GM12874 (cell line): ENCODE measurements around the gene ATP13A2.

Source experiments
- CTCF ChIP-seq: IDR thresholded peaks from 2 replicates; pipeline ENCODE4 v1.5.1; 2011; ENCODE audit warnings: low read depth, mild to moderate bottlenecking, control low read depth, low read length, moderate library complexity; ENCODE audit not compliant: insufficient read depth

Gene ATP13A2

GRCh38 chr1:17011092-17011438 is 663 bp downstream of the ATP13A2 start:
- TF ChIP-seq CTCF, result no peak

DNA sequence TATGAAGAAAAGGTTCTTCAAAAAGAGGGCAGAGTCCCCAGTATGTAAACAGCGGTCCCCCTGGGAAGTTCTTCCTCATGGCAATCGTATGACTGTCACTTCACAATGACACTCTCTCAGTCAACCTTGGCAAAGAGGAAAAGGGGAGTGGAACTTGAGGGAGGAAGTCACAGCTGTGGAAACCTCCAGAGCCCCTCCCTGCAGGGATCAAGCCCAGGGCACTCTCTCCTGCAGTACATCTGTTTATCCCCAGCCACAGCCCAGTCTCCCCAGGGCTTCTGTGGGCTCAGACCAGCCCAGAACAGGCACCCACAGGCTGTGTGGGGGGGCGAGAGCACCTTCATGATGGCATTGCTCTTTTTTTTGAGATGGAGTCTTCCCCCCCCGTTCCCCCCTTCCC is 2.0 kb downstream of the ATP13A2 start:
- no peak for TF ChIP-seq CTCF

DNA sequence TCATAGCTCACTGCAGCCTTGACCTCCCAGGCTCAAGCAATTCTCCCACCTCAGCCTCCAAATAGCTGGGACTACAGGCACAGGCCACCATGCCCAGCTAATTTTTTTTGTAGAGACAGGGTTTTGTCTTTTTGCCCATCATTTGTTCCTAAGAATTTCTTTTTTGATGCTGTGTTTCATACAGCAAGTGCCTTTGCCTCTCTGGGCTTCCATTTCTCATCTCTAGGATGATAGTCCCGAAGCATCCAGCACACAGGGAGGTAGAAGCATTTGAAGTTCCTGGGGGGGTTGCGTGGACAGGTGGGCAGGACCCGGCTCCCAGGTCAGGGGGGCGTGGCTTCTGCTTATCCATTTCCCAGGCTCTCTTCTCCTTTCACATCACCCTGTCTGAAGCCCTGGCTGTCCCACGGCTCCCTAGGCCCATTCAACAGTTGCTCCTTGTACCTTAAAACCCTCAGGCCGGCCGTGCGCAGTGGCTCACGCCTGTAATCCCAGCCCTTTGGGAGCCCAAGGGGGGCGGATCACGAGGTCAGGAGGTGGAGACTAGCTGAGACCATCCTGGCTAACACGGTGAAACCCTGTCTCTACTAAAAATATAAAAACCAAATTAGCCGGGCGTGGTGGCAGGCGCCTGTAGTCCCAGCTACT is 3.4 kb downstream of the ATP13A2 start:
- no peak for TF ChIP-seq CTCF

GRCh38 chr1:17007121-17007520 is 4.6 kb downstream of the ATP13A2 start:
- TF ChIP-seq CTCF, result no peak

- TF ChIP-seq CTCF, result no peak
These were observed 6.4 kb downstream of the ATP13A2 start for GRCh38 chr1:17005365-17005740.

DNA sequence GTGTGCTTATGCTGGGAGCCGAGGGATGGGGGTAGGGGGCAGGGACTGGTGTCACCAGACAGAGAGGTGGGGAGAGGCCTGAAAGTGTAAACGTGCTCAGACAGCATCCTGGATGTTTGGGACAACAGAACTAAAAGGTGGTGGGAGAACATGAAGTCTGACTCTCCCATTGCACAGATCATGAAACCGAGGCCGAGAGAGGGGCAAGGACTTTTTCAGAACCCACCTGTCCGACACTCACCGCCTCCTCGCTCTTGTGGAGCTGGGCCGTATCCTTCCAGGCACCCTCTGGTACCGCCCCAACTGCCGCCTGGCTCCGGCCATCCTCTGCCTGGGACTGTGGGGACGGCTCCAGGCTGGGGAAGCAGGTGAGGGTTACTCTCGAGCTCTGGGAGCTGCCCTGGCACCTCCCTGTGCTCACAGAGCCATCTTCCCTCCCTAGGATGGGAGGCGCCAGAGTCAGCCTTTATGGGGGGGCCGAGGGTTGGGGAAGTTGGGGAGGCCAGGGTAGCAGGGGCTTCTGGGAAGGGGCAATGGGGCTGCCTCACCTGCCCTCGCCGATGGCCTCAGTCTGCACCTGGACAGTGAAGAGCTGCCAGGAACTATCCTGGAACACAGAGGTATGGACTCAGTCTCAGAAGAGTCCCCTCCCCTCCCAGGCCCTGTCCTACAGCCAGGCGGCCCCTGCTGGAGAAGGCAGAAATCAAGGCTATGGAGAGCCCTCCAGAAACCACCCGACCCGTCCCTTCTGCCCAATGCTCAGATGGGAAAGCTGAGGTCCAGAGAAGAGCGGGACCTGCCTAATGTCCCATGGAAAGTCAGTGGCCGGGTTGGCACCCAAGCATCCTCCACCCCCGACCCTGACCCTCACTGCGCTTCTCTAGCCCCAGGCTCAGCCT is 7.0 kb downstream of the ATP13A2 start:
- TF ChIP-seq CTCF, result no peak

DNA sequence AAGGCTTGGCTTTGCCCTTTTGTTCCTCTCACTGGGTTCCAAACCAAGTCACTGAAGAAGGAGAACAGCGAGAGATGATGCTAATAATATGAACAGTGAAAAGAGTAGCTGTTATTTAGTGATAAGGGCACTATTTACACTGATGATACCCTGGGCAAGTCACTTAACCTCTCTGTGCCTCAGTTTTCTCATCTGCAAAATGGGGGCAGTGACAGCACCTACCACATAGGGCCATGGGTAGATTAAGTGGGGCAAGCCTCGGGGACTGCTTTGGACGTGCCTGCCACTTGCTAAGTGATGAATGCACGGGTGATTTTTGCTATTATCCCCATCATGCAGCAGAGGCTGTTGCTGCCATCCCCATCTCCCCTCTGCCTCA is 9.2 kb downstream of the ATP13A2 start:
- no peak for TF ChIP-seq CTCF
